Pancreas (tissue), 10 donors: ENCODE data around the gene PTGER4. TPM values are rescaled to one million over a fixed set of nuclear protein-coding genes. Genes with fewer than 3 reads are reported as not detected.

Experiments
- ATAC-seq, 4 donors: fragments of 200-7000 bp; cut with Tn5 transposase; one replicate each; pipeline versions ENCODE4 v1.8.0 to v1.9.1; 2020; ENCODE audit warnings: mild to moderate bottlenecking in 4 of 4, moderate library complexity in 4 of 4
- DNase-seq, 6 donors: peaks; one replicate each; pipeline ENCODE4 v3.0.0-alpha.2; 2020
- FAIRE-seq: peaks from 2 replicates; lab custom pipeline; 2012; peaks lifted over from hg19 to GRCh38; lab: Jason Lieb, UNC
- H3K27ac ChIP-seq, 4 donors: fragments of 200-600 bp; sonication (generic); 1 replicate in 3 of 4; 2 replicates in 1 of 4; pipeline versions ENCODE4 v1.5.0 to v1.8.0; 2020
- H3K27me3 ChIP-seq, 4 donors: fragments of 200-600 bp; one replicate each; pipeline ENCODE4 v1.8.0; 2021
- H3K36me3 ChIP-seq, 3 donors: fragments of 200-600 bp; sonication (generic) in 1 of 3; one replicate each; pipeline versions ENCODE4 v1.5.0 to v1.8.0; 2020 to 2021
- H3K4me1 ChIP-seq, 3 donors: fragments of 200-600 bp; one replicate each; pipeline ENCODE4 v1.8.0; 2021
- H3K4me3 ChIP-seq, 4 donors: fragments of 200-600 bp; sonication (generic) in 2 of 4; one replicate each; pipeline versions ENCODE4 v1.5.0 to v1.8.0; 2020 to 2021
- H3K9me3 ChIP-seq, 4 donors: fragments of 200-600 bp; one replicate each; pipeline ENCODE4 v1.8.0; 2021
- CTCF ChIP-seq, 4 donors: fragments of 200-600 bp; sonication (generic) in 3 of 4; IDR thresholded peaks; one replicate each; pipeline versions ENCODE4 v1.5.0 to v1.8.0; 2021; ENCODE audit warnings: antibody characterized with exemption in 4 of 4
- WGBS, 2 donors: extraction: QIAGEN DNeasy Blood & Tissue Kit; methylation state at CpG; one replicate each; pipeline ENCODE4 v1.1.7; 2013; 5-methylcytosine and 5-hydroxymethylcytosine counted together
- intact Hi-C, 3 donors: fragments of 100-400 bp; cut with DNase I; formaldehyde crosslinking; loops; one replicate each; pipeline versions ENCODE4 v1.11.1 to v1.14.2; 2022
- polyA plus RNA-seq, 2 donors: library from polyadenylated mRNA; stranded (reverse); fragments of 200-250 nt; gene quantifications; one replicate each; pipeline ENCODE4 v1.2.3, GENCODE V29; 2013
- total RNA-seq, 6 donors: library from RNA; stranded (reverse); fragmentation: NEBNext Ultra II Directional in 4 of 6; extraction: Animal tissue kit (Norgen Biotek cat#: 25700) in 4 of 6; gene quantifications; one replicate each; pipeline versions ENCODE4 v1.2.1 to v1.2.4, GENCODE V29; 2021 to 2023
- donor health status: healthy with polysubstance abuse.
- donor health status: DM: no; HTN: no; CAD: no; lungs with moderate emphysema.
- donor health status: DM: no; HTN: no; CAD: no.
- donor health status: control.
- donor health status: control.
- donor health status: Bipolar disorder and iron deficiency.
- donor health status: DM: yes; HTN: yes; CAD: no.
- donor health status: DM: no; HTN: no; CAD: no.
- donor health status: DM: no; HTN: no; CAD: no.
- donor health status: DM: yes; HTN: yes; CAD: no.

PTGER4 gene
- total and polyA plus RNA-seq, 8 donors: 4.7 to 38.0 (median 10.8) TPM

DNA sequence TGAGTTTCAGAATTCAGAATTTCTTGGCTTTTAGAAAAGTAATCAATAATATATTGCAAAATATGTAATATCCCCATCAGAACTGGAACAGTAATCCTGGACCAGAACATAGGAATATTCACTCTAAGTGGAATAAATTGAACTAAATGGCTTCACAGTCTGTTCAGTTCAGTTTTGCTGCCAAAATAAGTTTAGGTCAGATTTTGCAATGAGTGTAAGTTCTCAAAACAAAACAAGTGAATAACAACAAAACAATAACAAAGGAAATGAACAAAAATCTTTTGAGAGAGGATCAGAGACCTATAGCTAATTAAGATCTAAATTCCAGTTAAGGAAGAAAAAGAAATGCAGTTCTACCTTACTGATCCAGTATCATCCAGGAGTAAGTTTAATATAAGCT is 9.3 kb downstream of the PTGER4 start:
- peaks cover 4 to 17% (median 5%) of the 10 kb centered on the region in 3 donors for H3K36me3 ChIP-seq
- ATAC-seq (no peak), DNase-seq (no peak), FAIRE-seq (no peak)
- no peaks in the 10 kb centered on the region for H3K27me3 ChIP-seq
- peaks cover 0 to 36% (median 14%) of the 10 kb centered on the region in 3 donors for H3K4me1 ChIP-seq
- intact Hi-C loops: loop anchor here (5.0 to 10.0 kb wide), 3 partner anchors 737 to 974 kb away; no protein-coding TSS in a partner anchor
- H3K9me3 ChIP-seq: no peaks in the 10 kb centered on the region
- no peak overlapping the region for H3K4me3 ChIP-seq
- TF ChIP-seq CTCF (IDR thresholded peaks at IDR 0.05): no peak
- H3K27ac ChIP-seq: peak overlapping the region in 1 of 4 donors; percentile 7

- intact Hi-C loops: loop anchor here (5.0 to 10.0 kb wide), 3 partner anchors 737 to 975 kb away; no protein-coding TSS in a partner anchor
- FAIRE-seq: peak; percentile 95
- WGBS, 2 donors: 24 to 26% methylated on average over 3 of the region's 3 CpGs
Measured at GRCh38 chr5:40689438-40689837, 9.7 kb downstream of the PTGER4 start.

GRCh38 chr5:40690267-40690666 is 10.6 kb downstream of the PTGER4 start:
- ATAC-seq (no peak), FAIRE-seq (no peak), DNase-seq (no peak)
- intact Hi-C loops: no loop called here
- peaks cover 4 to 22% (median 5%) of the 10 kb centered on the region in 3 donors for H3K36me3 ChIP-seq
- no peak overlapping the region for H3K27ac ChIP-seq
- H3K9me3 ChIP-seq: no peaks in the 10 kb centered on the region
- no peak for TF ChIP-seq CTCF (IDR thresholded peaks at IDR 0.05)
- no peak overlapping the region for H3K4me3 ChIP-seq
- WGBS, 2 donors: 42 to 51% methylated on average over 3 of the region's 3 CpGs
- peaks cover 0 to 30% (median 14%) of the 10 kb centered on the region in 3 donors for H3K4me1 ChIP-seq
- no peaks in the 10 kb centered on the region for H3K27me3 ChIP-seq

More at GRCh38 chr5:40689438-40689837, 9.7 kb downstream of the PTGER4 start:
- no peak for TF ChIP-seq CTCF (IDR thresholded peaks at IDR 0.05)
- Histone ChIP-seq H3K27me3 (no peaks in the 10 kb centered on the region), H3K36me3 (peaks cover 4 to 22% (median 5%) of the 10 kb centered on the region in 3 donors), H3K27ac (peak overlapping the region in 2 of 4 donors; percentile 3 to 7), H3K4me3 (no peak overlapping the region), H3K9me3 (no peaks in the 10 kb centered on the region), H3K4me1 (peaks cover 0 to 36% (median 14%) of the 10 kb centered on the region in 3 donors)
- ATAC-seq (peak; percentile 48 to 85 (median 74)), DNase-seq (peak in 3 of 6 donors; percentile 15 to 50 (median 30))

GRCh38 chr5:40691894-40692293 is 12.2 kb downstream of the PTGER4 start:
- no peak overlapping the region for H3K27ac ChIP-seq
- H3K9me3 ChIP-seq: no peaks in the 10 kb centered on the region
- WGBS, 2 donors: 93 to 95% methylated on average over 9 of the region's 9 CpGs
- H3K27me3 ChIP-seq: no peaks in the 10 kb centered on the region
- peaks cover 4 to 22% (median 5%) of the 10 kb centered on the region in 3 donors for H3K36me3 ChIP-seq
- no peak overlapping the region for H3K4me3 ChIP-seq
- no peak for FAIRE-seq
- no peak for TF ChIP-seq CTCF (IDR thresholded peaks at IDR 0.05)
- no peak for DNase-seq
- H3K4me1 ChIP-seq: peaks cover 0 to 26% (median 10%) of the 10 kb centered on the region in 3 donors
- intact Hi-C loops: no loop called here
- ATAC-seq: no peak

DNA sequence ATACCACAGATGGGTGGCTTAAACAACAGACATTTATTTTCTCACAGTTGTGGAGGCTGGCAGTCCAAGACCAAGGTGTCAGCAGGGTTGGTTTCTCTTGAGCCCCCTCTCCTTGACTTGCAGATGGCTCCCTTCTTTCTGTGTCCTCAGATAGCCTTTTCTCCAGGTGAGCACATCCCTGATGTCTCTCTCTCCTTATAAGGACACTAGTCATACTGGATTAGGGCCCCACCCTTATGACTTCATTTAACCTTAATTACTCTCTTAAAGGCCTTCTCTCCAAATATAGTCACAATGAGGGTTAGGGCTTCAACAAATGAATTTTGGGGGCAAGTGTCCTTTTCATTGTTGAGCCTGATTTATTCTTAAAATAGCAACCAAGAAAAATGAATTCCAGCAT is 14.7 kb downstream of the PTGER4 start:
- FAIRE-seq: no peak
- no peak for DNase-seq
- Histone ChIP-seq H3K9me3 (no peaks in the 10 kb centered on the region), H3K27ac (no peak overlapping the region), H3K36me3 (peaks cover 4 to 22% (median 5%) of the 10 kb centered on the region in 3 donors), H3K4me1 (peaks cover 0 to 6% (median 0%) of the 10 kb centered on the region in 3 donors), H3K4me3 (no peak overlapping the region), H3K27me3 (no peaks in the 10 kb centered on the region)
- no peak for TF ChIP-seq CTCF (IDR thresholded peaks at IDR 0.05)
- intact Hi-C loops: no loop called here
- ATAC-seq: no peak
